Stimulated activated memory B cell treated with anti-CD40 and anti-IgM and Interleukin-4, amounts not matched to agents 10 μg/mL and 1 μg/mL and 100 μg/mL, for 72 hours (primary cell): ENCODE data around the gene CDK5RAP3.

Experiments
- ATAC-seq: fragments of 150-1000 bp; cut with Tn5 transposase; 2 replicates; pipeline ENCODE4 v1.10.0; 2021
- H3K27ac Mint-ChIP-seq: one replicate; pipeline ENCODE4 v1.8.0; 2022; ENCODE audit warnings: mild to moderate bottlenecking, mixed read lengths
- H3K27me3 Mint-ChIP-seq: one replicate; pipeline ENCODE4 v1.8.0; 2022; ENCODE audit warnings: mixed read lengths
- H3K36me3 Mint-ChIP-seq: one replicate; pipeline ENCODE4 v1.8.0; 2022; ENCODE audit warnings: mixed read lengths
- H3K4me1 Mint-ChIP-seq: one replicate; pipeline ENCODE4 v1.8.0; 2022; ENCODE audit warnings: mixed read lengths
- H3K4me3 Mint-ChIP-seq: one replicate; pipeline ENCODE4 v1.8.0; 2022; ENCODE audit warnings: mild to moderate bottlenecking, moderate library complexity, mixed read lengths
- H3K9me3 Mint-ChIP-seq: one replicate; pipeline ENCODE4 v1.8.0; 2022; ENCODE audit warnings: mixed read lengths

CDK5RAP3 gene

GRCh38 chr17:47945080-47945479 lies 25.8 kb upstream of the CDK5RAP3 start:
- Mint-ChIP-seq H3K4me1 (peaks cover 62% of the 10 kb centered on the region), H3K27ac (peak overlapping the region; percentile 2), H3K4me3 (no peak overlapping the region), H3K9me3 (peaks cover 4% of the 10 kb centered on the region), H3K27me3 (no peaks in the 10 kb centered on the region), H3K36me3 (peaks cover 25% of the 10 kb centered on the region)
- no peak for ATAC-seq

GRCh38 chr17:47945529-47946508 lies 25.1 kb upstream of the CDK5RAP3 start:
- Mint-ChIP-seq H3K27ac (peak overlapping the region; percentile 2), H3K36me3 (peaks cover 24% of the 10 kb centered on the region), H3K4me3 (no peak overlapping the region), H3K9me3 (peaks cover 4% of the 10 kb centered on the region), H3K4me1 (peaks cover 56% of the 10 kb centered on the region), H3K27me3 (no peaks in the 10 kb centered on the region)
- ATAC-seq: no peak

- no peak overlapping the region for H3K27ac Mint-ChIP-seq
- no peak for ATAC-seq
- no peak overlapping the region for H3K4me3 Mint-ChIP-seq
- peaks cover 20% of the 10 kb centered on the region for H3K36me3 Mint-ChIP-seq
- peaks cover 50% of the 10 kb centered on the region for H3K4me1 Mint-ChIP-seq
- no peaks in the 10 kb centered on the region for H3K27me3 Mint-ChIP-seq
- H3K9me3 Mint-ChIP-seq: no peaks in the 10 kb centered on the region
These were observed 24.4 kb upstream of the CDK5RAP3 start for GRCh38 chr17:47946516-47946915.

- peaks cover 47% of the 10 kb centered on the region for H3K4me1 Mint-ChIP-seq
- ATAC-seq: peak; percentile 82
- H3K36me3 Mint-ChIP-seq: peaks cover 20% of the 10 kb centered on the region
- H3K27ac Mint-ChIP-seq: no peak overlapping the region
- H3K9me3 Mint-ChIP-seq: no peaks in the 10 kb centered on the region
- H3K27me3 Mint-ChIP-seq: no peaks in the 10 kb centered on the region
- no peak overlapping the region for H3K4me3 Mint-ChIP-seq
These were observed 23.9 kb upstream of the CDK5RAP3 start for GRCh38 chr17:47946929-47947397.

GRCh38 chr17:47948706-47949196 lies 22.2 kb upstream of the CDK5RAP3 start:
- Mint-ChIP-seq H3K4me1 (peaks cover 37% of the 10 kb centered on the region), H3K27ac (no peak overlapping the region), H3K9me3 (no peaks in the 10 kb centered on the region), H3K4me3 (no peak overlapping the region), H3K36me3 (peaks cover 35% of the 10 kb centered on the region), H3K27me3 (no peaks in the 10 kb centered on the region)
- no peak for ATAC-seq

GRCh38 chr17:47949197-47949759 lies 21.6 kb upstream of the CDK5RAP3 start:
- peak; percentile 85 for ATAC-seq
- Mint-ChIP-seq H3K4me3 (peak overlapping the region; percentile 60), H3K27ac (peak overlapping the region; percentile 55), H3K27me3 (no peaks in the 10 kb centered on the region), H3K9me3 (no peaks in the 10 kb centered on the region), H3K4me1 (peaks cover 34% of the 10 kb centered on the region), H3K36me3 (peaks cover 36% of the 10 kb centered on the region)

GRCh38 chr17:47949946-47950345 lies 21.0 kb upstream of the CDK5RAP3 start:
- peak; percentile 24 for ATAC-seq
- Mint-ChIP-seq H3K4me1 (peaks cover 27% of the 10 kb centered on the region), H3K27ac (peak overlapping the region; percentile 55), H3K9me3 (no peaks in the 10 kb centered on the region), H3K4me3 (no peak overlapping the region), H3K27me3 (no peaks in the 10 kb centered on the region), H3K36me3 (peaks cover 36% of the 10 kb centered on the region)

GRCh38 chr17:47950448-47950847 lies 20.5 kb upstream of the CDK5RAP3 start:
- ATAC-seq: no peak
- Mint-ChIP-seq H3K36me3 (peaks cover 31% of the 10 kb centered on the region), H3K4me1 (peaks cover 22% of the 10 kb centered on the region), H3K27ac (no peak overlapping the region), H3K9me3 (no peaks in the 10 kb centered on the region), H3K27me3 (no peaks in the 10 kb centered on the region), H3K4me3 (no peak overlapping the region)

- H3K9me3 Mint-ChIP-seq: no peaks in the 10 kb centered on the region
- H3K4me1 Mint-ChIP-seq: peaks cover 18% of the 10 kb centered on the region
These were observed 18.5 kb upstream of the CDK5RAP3 start for GRCh38 chr17:47952171-47953021.

GRCh38 chr17:47953909-47954308 lies 17.0 kb upstream of the CDK5RAP3 start:
- Mint-ChIP-seq H3K9me3 (no peaks in the 10 kb centered on the region), H3K36me3 (peaks cover 24% of the 10 kb centered on the region), H3K4me3 (no peak overlapping the region), H3K4me1 (peaks cover 14% of the 10 kb centered on the region), H3K27ac (no peak overlapping the region), H3K27me3 (no peaks in the 10 kb centered on the region)
- ATAC-seq: no peak

More at GRCh38 chr17:47952171-47953021, 18.5 kb upstream of the CDK5RAP3 start:
- Mint-ChIP-seq H3K36me3 (peaks cover 28% of the 10 kb centered on the region), H3K27me3 (no peaks in the 10 kb centered on the region), H3K4me3 (no peak overlapping the region), H3K27ac (no peak overlapping the region)
- no peak for ATAC-seq

- Mint-ChIP-seq H3K4me1 (no peaks in the 10 kb centered on the region), H3K36me3 (peaks cover 19% of the 10 kb centered on the region), H3K4me3 (no peak overlapping the region), H3K27me3 (no peaks in the 10 kb centered on the region), H3K27ac (no peak overlapping the region), H3K9me3 (no peaks in the 10 kb centered on the region)
- no peak for ATAC-seq
These were observed 15.1 kb upstream of the CDK5RAP3 start for GRCh38 chr17:47955497-47956461.

GRCh38 chr17:47956791-47957590 lies 13.9 kb upstream of the CDK5RAP3 start:
- no peak for ATAC-seq
- Mint-ChIP-seq H3K4me1 (no peaks in the 10 kb centered on the region), H3K27me3 (no peaks in the 10 kb centered on the region), H3K9me3 (no peaks in the 10 kb centered on the region), H3K36me3 (peaks cover 19% of the 10 kb centered on the region), H3K4me3 (no peak overlapping the region), H3K27ac (no peak overlapping the region)
